Measurements from ENCODE around the gene DCAF7.

Gene DCAF7

GRCh38 chr17:63525190-63525946 lies 24.9 kb upstream of the DCAF7 start:
- no peak for DNase-seq

DNA sequence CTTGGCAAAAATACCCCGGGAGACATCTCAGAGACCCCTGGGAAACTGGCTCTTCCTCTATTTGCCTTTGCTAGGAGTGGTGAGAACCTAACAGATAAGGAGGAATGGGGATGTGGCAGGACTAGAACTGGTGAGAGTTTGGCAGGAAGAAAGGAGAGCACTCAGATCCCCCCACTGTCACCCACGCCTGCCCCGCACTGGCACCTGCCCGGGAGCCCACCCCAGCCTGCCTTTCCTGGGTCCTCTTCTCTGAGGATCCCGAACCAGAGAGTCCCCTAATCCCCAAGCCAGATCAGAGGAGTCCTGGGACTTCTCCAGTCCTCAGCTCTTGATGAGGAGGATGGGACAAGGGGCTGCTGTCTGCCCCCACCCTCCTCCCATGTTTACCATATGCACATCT lies 23.4 kb upstream of the DCAF7 start:
- DNase-seq: no peak

- no peak for DNase-seq
Observed at GRCh38 chr17:63528183-63528582, 22.1 kb upstream of the DCAF7 start.

- no peak for DNase-seq
Observed at GRCh38 chr17:63529711-63530556, 20.3 kb upstream of the DCAF7 start.

- no peak for DNase-seq
Observed at GRCh38 chr17:63530557-63531021, 19.7 kb upstream of the DCAF7 start.

- DNase-seq: no peak
Observed at GRCh38 chr17:63531022-63531965, 19.0 kb upstream of the DCAF7 start.

DNA sequence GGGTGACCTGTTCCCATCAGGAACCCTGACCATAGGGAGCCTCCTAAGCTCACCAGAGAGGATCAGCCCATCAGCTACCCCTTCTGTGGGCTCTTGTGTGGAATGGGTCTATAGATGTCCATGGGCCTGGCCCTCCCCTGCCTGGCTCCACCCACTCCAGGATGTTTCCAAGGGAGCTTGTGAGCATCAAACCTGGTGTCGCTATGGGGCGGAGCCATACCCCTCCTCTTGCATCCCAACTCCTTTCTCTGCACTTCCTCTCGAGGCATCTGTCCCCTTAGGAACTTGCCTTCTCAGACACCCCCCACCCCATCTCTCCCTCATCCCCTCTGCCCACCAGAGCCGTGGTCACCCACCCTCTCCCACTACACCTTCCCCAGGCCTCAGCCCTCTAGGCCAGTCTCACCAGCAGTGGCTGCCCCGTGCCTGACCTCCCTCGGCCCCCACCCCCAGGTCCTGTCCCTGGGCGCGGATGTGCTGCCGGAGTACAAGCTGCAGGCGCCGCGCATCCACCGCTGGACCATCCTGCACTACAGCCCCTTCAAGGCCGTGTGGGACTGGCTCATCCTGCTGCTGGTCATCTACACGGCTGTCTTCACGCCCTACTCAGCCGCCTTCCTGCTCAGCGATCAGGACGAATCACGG lies 16.7 kb upstream of the DCAF7 start:
- DNase-seq: peak; percentile 54

GRCh38 chr17:63534078-63534570 lies 16.2 kb upstream of the DCAF7 start:
- DNase-seq: no peak

DNA sequence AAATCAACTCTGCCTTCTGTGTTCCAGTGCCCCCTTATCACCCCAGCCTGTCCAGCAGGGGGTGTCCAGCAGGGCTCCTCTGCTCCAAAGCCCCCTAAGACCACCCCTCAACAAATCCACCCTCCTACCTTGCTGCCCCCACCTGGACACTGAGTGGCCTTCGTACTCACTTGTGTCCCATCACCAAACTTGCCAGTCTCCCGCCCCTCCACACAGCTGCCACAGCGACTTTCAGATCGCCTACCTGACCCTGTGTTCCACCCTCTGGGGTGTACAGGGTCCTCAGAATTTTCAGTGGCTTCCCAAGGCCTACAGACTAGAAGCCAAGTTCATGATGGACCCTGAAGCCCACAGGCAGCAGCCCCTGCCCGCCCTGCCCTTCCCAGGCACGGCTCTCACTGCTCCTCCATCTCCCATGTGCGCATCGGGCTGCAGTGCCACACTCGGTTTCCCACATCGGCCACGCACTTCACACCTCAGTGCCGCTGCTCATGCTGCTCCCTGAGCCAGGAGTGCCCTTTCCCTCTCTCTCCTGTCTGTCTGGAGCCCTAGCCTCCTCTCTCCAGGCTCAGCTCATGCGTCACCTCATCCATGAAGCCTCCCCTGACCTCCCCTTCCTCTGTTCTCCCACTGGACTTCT lies 15.3 kb upstream of the DCAF7 start:
- no peak for DNase-seq

DNA sequence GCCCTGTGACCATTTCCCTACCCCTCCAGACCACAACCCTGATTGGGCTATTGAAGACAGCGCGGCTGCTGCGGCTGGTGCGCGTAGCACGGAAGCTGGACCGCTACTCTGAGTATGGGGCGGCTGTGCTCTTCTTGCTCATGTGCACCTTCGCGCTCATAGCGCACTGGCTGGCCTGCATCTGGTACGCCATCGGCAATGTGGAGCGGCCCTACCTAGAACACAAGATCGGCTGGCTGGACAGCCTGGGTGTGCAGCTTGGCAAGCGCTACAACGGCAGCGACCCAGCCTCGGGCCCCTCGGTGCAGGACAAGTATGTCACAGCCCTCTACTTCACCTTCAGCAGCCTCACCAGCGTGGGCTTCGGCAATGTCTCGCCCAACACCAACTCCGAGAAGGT lies 14.6 kb upstream of the DCAF7 start:
- DNase-seq: no peak

DNA sequence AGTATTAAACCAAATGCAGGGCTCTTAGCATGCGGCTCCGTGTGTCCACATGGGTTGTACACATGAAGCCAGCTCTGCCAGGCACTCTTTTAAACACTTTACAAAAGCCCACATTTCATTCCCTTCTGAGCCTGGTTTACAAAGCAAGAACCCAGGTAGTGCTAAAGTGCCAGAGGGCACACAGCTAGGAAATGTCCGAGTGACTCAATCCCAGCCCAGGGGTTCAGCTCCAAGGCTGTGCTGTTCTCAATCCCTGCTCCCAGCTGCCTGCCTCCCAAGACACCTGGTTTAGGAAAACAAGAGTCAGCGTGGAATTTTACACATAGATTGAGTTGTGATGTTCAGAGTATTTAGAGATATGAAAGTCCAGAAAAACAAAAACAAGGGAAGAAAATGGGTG lies 13.3 kb upstream of the DCAF7 start:
- DNase-seq: no peak

- DNase-seq: no peak
Observed at GRCh38 chr17:63537991-63538692, 12.1 kb upstream of the DCAF7 start.

GRCh38 chr17:63538693-63539595 lies 11.3 kb upstream of the DCAF7 start:
- DNase-seq: no peak

GRCh38 chr17:63540590-63540989 lies 9.7 kb upstream of the DCAF7 start:
- no peak for DNase-seq

GRCh38 chr17:63542218-63542545 lies 8.1 kb upstream of the DCAF7 start:
- no peak for DNase-seq

DNA sequence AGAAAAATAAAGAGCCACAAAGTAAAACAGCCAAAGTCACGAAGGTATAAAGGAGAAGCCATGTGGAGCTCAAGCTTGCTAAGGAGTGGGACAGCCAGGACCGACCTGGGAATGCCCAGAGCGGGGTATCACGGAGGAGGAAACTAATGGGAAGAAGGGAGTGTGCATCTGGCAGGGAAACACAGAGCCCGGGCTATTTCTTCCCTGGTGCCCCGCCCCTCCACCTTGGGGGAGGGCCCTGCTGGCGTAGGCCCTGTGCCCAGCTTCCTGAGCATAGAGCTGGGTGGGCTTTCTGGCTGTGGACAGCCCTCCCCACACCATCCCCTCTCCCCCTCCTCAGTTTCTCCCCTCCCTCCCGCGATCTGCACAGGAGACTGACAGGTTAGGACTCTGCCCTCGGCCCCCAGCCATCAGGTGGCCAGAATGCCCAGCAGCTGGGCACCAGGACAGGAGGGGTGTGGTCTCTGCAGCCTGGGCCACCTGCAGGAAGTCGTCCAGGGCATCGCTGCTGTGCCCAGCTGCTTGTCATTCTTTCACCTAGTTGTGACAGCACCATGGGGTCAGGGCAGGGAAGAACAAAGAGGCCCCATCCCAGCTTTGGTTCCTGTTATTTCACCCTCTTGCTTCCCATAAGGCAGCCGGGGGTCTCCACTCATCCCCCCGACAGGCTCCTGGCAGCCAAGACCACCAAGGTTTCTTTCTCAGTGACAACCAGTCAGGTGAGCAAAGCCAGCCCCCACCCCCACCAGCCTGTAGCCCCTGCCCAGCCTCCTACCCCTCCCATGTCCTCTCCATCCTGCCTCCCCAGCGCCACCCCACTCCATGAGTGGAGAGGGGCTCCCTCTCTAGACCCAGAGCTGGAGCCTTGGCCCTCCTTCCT lies 7.1 kb upstream of the DCAF7 start:
- DNase-seq: peak; percentile 83

DNA sequence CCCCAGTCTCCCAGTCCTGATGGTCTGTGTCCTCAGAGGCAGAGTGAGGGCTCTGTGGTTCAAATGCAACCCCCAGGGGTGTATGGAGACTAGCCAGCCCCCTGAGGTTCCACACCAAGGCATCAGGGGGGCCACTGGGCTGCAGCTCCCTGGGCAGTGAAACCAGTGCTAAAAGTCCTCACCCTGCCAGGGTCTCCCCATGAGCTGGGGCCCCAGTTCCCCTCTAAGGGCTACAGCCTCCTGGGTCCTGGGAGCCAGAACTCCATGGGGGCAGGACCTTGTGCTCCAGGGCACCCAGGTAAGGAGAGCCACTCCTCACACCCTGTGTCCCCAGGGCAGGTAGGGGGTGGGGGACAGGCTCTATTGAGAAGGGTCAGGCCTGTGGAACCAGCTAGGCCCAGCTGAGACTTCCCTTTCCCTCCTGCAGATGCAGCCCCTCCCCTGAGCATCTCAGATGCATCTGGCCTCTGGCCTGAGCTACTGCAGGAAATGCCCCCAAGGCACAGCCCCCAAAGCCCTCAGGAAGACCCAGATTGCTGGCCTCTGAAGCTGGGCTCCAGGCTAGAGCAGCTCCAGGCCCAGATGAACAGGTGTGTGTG lies 6.4 kb upstream of the DCAF7 start:
- DNase-seq: no peak

GRCh38 chr17:63544467-63545301 lies 5.6 kb upstream of the DCAF7 start:
- DNase-seq: no peak
